GM19438 (cell line): ENCODE measurements around the gene CCDC158.
"Not testable (repeated sequence)": the region's sequence is repeated elsewhere in the genome, so short reads cannot be mapped to it uniquely, and the experiment has no call there.

ENCODE experiments used
- ATAC-seq: cut with Tn5 transposase; IDR thresholded peaks from one replicate; pipeline ENCODE4 v1.9.1; 2021; ENCODE audit warnings: low read depth; ENCODE audit not compliant: unreplicated experiment

The CCDC158 gene

DNA sequence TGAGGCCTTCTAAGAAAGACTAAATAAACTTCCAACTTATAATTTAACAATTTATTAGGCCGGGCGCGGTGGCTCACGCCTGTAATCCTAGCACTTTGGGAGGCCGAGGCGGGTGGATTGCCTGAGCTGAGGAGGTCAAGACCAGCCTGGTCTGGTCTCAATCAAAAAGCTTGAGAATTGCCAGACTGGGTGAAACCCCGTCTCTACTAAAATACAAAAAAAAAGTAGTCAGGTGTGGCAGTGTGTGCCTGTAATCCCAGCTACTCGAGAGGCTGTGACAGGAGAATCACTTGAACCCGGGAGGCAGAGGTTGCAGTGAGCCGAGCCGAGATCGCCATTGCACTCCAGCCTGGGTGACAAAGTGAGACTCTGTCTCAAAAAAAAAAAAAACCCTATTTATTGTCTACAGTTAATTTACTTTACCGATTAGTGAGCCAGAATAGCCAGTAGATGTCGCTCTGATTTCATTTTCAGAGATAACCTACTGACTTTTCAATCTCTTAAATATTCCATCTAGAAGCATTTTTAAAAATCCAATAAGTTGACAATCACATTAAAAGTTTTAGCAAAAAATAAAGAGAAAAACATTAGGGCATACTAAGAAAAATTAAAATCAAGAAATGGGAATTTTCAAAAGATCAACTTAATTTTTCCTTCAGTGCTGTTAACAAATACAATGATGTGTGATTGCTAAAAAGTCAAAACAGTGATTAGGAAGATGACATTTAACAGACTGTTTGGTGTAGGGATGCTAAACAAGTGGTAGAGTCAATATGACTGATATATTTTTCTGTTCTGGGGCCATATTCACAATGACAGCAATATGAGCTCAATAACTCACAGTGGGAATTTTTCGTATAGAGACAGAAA is 9.8 kb upstream of the CCDC158 start:
- no peak for ATAC-seq

DNA sequence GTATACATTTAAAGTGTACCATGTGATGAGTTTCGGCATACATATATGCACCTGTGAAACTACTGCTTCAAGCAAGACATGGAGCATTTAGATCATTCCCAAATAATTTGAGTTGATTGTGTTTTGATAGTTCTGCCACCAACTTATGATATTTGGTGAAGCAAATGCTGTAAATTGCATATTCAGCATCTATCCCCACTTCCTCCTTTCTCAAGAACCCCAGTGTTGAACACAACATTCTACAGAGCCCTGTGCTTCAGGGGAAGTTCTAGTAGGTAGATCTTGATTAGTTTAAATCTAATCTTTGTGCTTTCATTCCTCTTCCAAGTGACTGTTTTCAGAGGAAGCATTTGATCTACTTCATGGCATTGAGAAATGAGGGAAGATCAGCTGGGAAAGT is 8.7 kb upstream of the CCDC158 start:
- ATAC-seq = no peak

DNA sequence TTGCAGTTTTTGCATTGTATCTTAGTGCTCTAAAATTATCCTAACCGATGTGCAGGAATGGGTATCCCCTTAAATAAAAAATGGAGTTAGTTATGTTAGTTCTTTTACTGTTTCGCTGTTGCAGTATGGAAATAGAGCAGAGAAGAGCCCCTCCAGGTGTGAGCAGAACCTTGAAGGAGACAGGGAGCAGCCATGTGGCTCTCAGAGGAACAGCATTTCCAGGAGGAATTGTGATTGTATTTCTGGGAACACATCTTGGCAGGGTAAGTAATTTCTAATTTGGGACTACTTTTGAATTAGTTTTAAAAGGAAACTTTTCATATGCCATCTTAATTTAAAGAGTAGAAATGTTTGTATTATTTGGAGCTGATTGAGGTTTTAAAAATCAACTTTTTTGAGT is 5.3 kb upstream of the CCDC158 start:
- no peak for ATAC-seq

DNA sequence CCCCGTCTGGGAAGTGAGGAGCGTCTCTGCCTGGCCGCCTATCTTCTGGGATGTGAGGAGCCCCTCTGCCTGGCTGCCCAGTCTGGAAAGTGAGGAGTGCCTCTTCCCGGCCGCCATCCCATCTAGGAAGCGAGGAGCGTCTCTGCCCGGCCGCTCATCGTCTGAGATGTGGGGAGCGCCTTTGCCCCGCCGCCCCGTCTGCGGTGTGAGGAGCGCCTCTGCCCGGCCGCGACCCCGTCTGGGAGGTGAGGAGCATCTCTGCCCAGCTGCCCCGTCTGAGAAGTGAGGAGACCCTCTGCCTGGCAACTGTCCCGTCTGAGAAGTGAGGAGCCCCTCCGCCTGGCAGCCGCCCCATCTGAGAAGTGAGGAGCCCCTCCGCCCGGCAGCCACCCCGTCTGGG is 2.2 kb upstream of the CCDC158 start:
- ATAC-seq = not testable (repeated sequence)

DNA sequence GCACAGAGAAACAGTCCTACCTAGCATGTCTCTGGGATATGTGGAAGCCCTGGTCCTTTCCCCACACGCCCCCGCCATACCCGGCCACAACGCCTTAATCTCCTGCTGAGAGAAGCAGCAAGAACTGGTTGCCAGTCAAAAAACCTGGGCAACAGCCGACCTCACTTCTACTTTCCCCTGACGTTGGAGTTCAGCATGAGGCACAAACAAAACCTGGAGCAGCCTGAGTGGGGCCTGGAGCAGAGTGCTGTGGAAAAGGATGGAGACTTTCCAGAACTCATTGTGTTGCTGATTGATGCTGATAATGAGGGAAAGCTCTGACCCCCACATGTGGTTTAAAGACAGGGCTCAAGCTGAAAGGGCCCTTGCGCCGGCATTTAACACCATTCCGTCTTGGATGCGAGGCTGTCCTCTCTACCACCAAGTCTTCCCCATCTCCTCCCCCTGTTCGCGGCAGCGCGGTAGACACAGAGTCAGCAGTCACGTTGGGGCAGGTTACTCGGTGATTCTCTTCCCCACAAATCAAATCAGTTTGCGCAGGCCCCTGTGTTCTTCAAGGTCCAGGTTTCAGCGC is 666 bp downstream of the CCDC158 start:
- no peak for ATAC-seq

DNA sequence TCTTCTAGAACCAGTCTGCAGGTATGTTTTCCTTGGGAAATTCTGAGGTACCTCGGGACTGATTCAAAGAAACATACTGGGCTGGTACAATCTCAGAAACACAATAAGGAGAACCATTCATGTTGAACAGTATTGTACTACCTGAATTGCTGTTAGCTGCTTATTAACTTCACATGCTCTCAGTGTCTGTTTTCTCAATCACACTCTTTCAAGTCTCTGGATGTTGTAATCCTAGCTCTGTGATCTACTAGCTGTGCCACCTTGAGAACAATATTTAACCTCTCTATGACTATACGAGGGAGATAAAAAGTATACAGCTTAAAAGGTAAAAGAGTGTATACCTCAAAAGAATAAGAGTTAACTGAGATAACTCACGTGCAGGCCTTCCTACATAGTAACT is 10.3 kb downstream of the CCDC158 start:
- no peak for ATAC-seq

DNA sequence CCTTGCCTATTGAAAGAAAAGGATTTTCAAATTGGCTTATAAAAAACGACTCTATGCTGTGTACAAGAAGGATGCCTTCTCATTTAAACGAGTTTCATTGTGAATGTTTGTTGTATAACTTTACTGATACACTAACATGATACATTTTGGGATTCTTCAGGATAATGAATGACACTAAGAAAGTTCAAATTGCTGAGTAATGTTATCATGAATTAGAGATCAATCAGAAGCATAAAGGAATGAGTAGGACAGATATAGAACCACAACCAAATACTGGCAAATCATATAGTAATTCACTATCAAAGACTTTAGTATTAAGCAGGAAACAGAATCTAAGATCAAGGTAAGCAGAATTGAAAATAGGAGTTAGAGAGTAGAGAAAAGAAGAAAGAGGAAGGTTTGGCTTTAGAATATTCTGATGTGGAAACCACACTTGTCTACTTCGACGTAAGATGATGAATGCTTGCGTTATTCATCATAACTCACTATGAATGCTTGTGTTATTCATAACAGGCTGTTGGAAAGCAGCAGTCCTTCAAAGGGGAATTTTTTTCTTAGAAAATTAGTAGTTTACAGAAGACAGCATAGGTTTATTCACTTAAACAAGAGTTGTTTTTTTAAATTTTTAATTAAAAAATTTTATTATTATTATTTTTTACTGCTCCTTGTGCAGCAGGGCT is 13.4 kb downstream of the CCDC158 start:
- no peak for ATAC-seq

DNA sequence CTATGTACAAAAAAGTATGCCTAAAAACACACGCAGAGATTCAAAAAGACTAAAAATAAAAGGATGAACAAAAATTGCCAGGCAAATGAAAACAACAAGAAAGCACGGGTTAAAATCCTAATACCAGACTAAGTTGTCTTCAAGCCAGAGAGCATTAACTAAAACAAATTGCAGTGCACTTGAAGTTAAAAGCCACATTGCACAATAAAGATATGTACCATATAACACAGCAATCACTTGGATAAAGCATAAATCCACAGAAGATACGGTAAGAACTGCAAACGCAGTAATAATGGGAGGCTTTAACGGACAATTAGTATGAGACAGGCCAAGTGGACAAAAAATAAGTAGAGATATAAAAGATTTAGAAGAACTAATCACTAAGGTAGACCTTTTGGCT is 14.9 kb downstream of the CCDC158 start:
- no peak for ATAC-seq

DNA sequence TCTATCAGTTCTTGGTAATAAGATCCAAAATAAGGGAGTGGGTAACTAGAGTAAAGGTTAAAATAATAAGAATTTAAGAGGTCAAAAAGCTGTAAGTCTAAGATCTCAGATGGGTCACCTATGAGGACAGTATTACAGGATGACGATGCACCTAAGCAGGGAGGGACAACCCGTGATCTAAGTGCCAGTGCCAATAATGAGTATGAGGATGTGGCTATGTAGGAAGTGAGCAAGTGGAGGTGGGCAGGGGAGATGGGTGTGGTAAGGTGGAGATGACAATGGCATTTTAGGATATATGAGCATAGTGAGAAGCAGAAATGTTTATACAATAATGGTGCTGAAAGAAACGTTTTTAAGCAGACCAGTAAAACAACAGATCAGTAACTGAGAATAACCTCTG is 19.3 kb downstream of the CCDC158 start:
- no peak for ATAC-seq

DNA sequence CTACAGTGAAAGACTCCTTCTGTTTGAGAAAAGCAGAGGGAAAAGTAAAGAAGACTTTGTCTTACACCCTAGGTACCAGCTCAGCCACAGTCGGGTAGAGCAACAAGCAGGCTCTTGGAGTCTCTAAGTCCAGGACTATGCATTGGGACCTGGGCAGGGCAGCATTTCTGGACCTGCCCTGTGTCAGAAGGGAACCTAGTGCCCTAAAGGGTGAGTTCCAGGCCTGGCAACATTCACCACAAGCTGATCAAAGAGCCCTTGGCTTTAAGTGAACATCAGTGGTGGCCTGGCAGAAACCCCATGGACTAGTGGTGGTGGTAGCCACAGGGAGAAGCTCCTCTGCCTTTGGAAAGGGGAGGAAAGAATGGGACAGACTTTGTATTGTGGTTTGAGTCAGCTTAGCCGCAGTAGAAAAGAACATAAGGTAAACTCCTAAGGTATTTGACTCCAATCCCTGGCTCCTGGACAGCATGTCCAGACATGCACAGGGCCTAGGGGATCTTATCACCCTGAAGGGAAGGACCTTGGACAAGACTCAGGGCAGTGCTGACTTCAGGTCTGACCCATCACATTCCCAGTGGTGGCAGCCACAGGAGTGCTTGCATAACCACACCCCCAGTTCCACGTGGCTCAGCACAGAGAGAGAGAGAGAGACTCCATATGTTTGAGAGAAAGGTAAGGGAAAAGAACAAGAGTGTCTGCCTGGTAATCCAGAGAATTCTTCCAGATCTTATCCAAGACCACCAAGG is 32.6 kb downstream of the CCDC158 start:
- ATAC-seq = no peak

DNA sequence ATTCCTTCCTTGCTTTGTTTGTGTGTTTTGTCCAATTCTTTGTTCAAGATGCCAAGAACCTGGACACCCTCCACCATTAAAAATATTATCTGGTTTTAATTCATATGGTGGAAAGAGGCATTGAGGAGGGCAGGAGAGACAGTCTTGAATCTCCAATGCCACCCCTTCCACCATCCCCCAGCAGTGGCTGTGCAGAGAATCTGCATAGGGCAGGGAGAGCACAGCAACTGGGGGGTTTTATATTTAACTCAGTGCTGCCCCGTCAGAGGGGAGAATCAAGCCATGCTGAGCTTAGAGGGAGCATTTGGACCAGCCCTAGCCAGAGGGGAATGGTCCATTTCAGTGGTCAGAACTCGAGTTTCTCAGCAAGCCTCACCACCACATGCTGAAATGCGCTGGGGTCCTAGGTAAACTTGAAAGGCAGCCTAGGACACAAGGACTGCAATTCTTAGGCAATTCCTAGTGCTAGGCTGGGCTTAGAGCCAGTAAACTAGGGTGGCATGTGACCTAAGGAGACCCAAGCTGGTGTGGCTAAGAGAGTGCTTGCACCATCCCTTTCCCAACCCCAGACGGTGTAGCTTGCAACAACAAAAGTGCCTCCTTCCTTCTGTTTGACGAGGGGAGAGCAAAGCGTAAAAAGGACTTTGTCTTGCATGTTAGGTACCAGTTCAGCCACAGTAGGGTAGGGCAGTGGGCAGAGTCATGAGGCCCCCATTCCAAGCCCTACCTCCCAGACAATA is 34.2 kb downstream of the CCDC158 start:
- ATAC-seq = no peak

DNA sequence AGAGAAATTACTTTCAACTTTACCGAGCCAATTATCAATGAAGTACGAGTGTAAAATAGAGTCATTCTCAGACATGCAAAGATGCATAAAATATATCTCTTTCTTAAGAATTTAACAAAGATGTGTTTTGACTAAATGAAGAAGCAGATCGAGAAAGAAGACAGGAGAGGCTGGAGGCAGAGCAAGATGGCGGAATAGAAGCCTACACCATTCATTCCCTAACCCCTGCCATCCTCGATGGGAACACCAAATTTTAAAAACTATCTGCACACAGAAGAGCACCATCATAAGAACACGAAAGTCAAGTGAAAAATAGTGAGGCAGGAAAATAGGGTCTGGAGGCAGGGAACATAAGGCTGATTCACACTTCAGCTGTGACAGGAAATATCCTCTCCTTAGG is 35.0 kb downstream of the CCDC158 start:
- ATAC-seq = no peak

DNA sequence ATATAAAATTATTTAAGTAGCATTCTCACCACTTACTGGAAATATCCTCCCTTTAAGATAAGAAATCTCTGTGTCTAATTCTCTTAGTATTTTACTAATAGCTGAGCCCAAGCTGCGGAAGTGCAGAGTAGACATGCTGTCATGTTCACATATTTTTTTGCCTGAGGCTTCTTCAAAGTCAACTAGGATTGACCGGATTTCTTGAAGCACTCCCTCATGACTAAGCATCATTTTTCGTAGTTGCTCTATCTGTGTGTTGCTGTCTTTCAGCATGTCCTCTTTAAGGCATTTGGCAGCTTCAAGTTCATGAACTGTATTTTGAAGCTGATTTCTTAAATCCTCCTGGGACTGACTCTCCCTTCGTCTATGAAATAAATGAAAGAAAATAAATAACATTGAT is 36.9 kb downstream of the CCDC158 start:
- no peak for ATAC-seq

DNA sequence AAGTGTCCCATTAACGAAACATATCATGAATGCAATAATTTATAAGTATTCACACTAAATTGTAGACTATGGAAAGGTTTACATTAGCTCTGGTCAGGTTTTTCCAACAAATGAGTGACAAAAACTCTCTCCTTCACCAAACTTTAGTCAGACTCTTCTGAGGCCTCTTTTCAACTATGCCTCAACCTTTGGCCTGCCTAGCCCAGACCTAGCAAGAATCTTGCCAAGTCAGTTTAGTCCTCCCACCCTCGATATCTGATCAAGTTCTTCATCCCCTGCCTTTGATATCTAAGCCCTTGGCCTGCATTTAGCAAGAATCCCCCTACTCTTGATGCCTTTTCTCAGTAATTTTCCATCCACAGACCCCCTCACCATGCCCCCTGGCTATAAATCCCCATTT is 37.9 kb downstream of the CCDC158 start:
- no peak for ATAC-seq

DNA sequence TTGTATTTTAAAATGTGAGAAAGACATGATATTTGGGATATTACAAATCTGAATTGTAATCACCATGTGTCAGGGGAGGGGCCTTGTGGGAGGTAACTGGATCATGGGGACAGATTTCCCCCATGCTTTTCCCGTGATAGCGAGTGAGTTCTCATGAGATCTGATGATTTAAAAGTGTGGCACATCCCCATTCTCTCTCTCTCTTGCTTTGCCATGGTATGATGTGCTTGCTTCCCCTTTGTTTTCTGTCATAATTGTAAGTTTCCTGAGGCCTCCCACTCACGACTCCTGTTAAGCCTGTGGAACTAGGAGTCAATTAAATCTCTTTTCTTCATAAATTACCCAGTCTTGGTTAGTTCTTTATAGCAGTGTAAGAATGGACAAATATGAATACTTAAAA is 39.0 kb downstream of the CCDC158 start:
- no peak for ATAC-seq

DNA sequence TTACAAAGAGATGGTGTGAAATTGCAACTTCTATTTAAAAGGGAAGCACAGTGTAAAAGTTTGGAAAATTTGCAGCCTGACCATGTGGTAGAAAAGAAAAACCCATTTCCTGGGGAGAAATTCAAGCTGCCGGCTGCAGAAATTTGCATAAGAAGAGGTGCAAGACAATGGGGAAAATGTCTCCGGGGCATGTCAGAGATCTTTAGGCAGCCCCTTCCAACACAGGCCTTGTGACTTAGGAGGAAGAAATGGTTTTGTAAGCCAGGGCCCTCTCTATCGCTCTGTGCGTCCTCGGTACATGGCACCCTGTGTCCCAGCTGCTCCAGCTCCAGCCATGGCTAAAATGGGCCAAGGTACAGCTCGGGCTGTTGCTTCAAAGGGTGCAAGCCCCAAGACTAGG is 40.4 kb downstream of the CCDC158 start:
- no peak for ATAC-seq

DNA sequence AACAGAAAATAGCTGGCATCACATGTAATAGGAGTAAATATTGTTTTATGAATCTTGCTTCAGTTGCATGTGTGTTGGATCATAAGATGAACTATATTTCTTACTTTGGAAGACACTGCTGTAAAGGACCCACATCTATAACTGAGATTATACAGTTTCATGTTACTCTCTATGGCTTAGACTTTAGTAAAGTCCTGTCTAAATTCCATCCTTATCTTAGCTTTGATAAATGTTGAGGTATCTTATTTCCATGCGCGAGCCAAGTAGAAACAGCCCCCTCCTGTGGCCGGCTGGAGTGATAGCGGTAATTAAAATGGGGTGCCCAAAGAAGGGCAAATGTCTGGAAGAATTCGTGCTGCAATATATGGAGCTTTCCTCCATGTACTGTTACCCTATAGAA is 43.0 kb downstream of the CCDC158 start:
- no peak for ATAC-seq

DNA sequence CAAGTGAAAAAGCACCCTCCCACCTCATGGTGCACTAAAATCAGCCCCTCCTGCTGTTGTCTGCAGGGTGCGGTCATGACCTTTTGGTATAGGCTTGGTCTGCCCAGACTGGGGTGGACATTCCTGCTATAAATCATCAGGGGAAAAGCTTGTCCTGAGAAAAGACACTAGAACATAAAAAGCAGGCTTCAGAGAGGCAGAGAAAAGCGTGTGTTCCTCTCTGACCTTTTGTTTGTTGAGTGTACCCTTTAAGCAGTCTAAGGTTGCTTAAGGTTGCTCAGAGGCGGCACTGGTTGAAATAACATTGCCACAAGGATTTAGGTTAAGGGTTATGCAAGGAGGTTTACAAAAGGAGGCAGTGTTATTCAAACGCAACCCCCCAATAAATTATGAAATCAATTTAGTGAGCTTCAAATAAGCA is 43.5 kb downstream of the CCDC158 start:
- ATAC-seq = no peak

DNA sequence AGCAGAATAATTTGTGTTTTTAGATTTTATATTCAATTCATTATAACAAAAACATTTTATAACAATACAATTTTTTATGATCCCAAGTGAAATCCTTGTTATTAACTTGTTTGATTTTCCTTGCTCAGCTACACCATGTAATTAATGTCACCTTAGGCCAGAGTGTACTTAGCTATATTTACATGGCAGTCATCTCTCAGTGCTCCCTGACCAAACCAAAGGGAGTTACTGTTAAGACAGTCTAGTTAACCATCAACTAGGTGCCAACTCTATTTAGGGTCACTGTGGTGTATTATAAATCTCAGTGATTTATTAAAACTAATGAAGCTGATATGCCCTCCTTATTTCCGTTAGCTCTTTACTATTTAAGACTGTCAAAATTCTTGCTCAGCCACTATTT is 44.4 kb downstream of the CCDC158 start:
- ATAC-seq = no peak

DNA sequence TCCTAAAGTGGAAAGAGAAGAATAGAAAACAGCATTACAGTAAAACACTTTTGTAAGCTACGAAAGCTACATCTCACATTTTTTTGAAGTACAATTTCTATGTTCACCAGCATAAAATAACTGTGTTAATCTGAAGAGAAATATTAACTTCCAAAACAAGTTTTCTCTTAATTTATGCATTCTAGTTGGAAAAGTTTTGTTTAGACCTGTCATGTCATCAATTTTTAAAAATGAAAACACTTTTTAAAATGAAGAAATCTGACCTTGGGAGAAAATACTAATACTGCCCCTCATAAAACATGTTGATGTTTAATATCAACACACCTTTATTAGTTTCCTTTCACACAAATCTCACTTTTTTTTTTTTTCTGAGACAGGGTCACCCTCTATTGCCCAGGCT is 45.2 kb downstream of the CCDC158 start:
- no peak for ATAC-seq
